Kidney (tissue), 14 donors: Measurements from ENCODE around the gene SLC35A3. TPM values are rescaled to one million over a fixed set of nuclear protein-coding genes. Genes with fewer than 3 reads are reported as not detected.

ENCODE experiments used
- DNase-seq, 5 donors: peaks; one replicate each; pipeline ENCODE4 v3.0.0-alpha.2; 2013 to 2020
- FAIRE-seq: peaks from 2 replicates; lab custom pipeline; 2012; peaks lifted over from hg19 to GRCh38; lab: Jason Lieb, UNC
- H3K27ac ChIP-seq, 2 donors: one replicate each; pipeline ENCODE4 v1.7.0; 2013; ENCODE audit warnings: low read depth in 2 of 2, low read length in 2 of 2, inconsistent platforms in 1 of 2
- H3K27me3 ChIP-seq: one replicate; pipeline ENCODE4 v1.7.1; 2013; ENCODE audit warnings: low read length, inconsistent platforms; ENCODE audit not compliant: control insufficient read depth, insufficient read depth
- H3K36me3 ChIP-seq, 3 donors: one replicate each; pipeline versions ENCODE4 v1.7.0 to v1.7.1; 2013; ENCODE audit warnings: low read length in 3 of 3, control low read depth in 1 of 3, inconsistent platforms in 1 of 3; ENCODE audit not compliant: insufficient read depth in 3 of 3, control insufficient read depth in 2 of 3
- H3K4me1 ChIP-seq, 3 donors: one replicate each; pipeline versions ENCODE4 v1.7.0 to v1.7.1; 2013; ENCODE audit warnings: low read length in 3 of 3, inconsistent platforms in 1 of 3, low read depth in 1 of 3; ENCODE audit not compliant: control insufficient read depth in 2 of 3, insufficient read depth in 2 of 3
- H3K4me3 ChIP-seq, 3 donors: one replicate each; pipeline versions ENCODE4 v1.7.0 to v1.8.1; 2013; ENCODE audit warnings: low read length in 3 of 3, control low read depth in 1 of 3, inconsistent platforms in 1 of 3
- H3K9ac ChIP-seq, 3 donors: one replicate each; pipeline versions ENCODE4 v1.7.0 to v1.7.1; 2013; ENCODE audit warnings: low read length in 3 of 3, control low read depth in 1 of 3, inconsistent platforms in 1 of 3
- H3K9me3 ChIP-seq, 3 donors: one replicate each; pipeline versions ENCODE4 v1.7.0 to v1.7.1; 2013; ENCODE audit warnings: low read length in 3 of 3, control low read depth in 1 of 3, inconsistent platforms in 1 of 3; ENCODE audit not compliant: control insufficient read depth in 2 of 3, insufficient read depth in 1 of 3
- intact Hi-C: fragments of 100-400 bp; cut with DNase I; formaldehyde crosslinking; loops from one replicate; pipeline ENCODE4 v1.11.1; 2022
- polyA plus RNA-seq: library from polyadenylated mRNA; stranded (reverse); fragments of 350-450 nt; fragmentation: Illumina TruSeq; extraction: RNeasy Lipid Tissue Mini Kit (QIAGEN cat#74804); gene quantifications from one replicate; pipeline ENCODE4 v1.2.3, GENCODE V29; 2014; ENCODE audit warnings: low read depth, low replicate concordance; ENCODE audit not compliant: insufficient read depth
- total RNA-seq: library from RNA; stranded (reverse); fragmentation: NEBNext Ultra II Directional; extraction: Animal tissue kit (Norgen Biotek cat#: 25700); gene quantifications from one replicate; pipeline ENCODE4 v1.2.1, GENCODE V29; 2021
- TF ChIP-seq, protein P1 (sequence below): IDR thresholded peaks from 3 replicates; pipeline ENCODE4 v1.5.1; 2012; ENCODE audit warnings: mild to moderate bottlenecking, moderate library complexity, borderline replicate concordance; ENCODE audit not compliant: insufficient read depth; ENCODE audit errors: extremely low read depth
- donor health status: control.
- donor health status: control.
- donor health status: control.
- donor health status: control.
- donor health status: control.
- donor health status: DM: yes; HTN: yes; CAD: no.
- donor health status: Normal renal cell carcinoma (clear cell type).

Gene SLC35A3
- total and polyA plus RNA-seq, 2 donors from 2014 or later, result 17.9 to 28.2 TPM

- Histone ChIP-seq H3K36me3 (no peaks in the 10 kb centered on the region), H3K9me3 (no peaks in the 10 kb centered on the region), H3K9ac (no peak overlapping the region), H3K27ac (no peak overlapping the region), H3K4me1 (no peaks in the 10 kb centered on the region), H3K27me3 (no peaks in the 10 kb centered on the region), H3K4me3 (no peak overlapping the region)
- no peak for DNase-seq
- TF ChIP-seq, protein P1, sequence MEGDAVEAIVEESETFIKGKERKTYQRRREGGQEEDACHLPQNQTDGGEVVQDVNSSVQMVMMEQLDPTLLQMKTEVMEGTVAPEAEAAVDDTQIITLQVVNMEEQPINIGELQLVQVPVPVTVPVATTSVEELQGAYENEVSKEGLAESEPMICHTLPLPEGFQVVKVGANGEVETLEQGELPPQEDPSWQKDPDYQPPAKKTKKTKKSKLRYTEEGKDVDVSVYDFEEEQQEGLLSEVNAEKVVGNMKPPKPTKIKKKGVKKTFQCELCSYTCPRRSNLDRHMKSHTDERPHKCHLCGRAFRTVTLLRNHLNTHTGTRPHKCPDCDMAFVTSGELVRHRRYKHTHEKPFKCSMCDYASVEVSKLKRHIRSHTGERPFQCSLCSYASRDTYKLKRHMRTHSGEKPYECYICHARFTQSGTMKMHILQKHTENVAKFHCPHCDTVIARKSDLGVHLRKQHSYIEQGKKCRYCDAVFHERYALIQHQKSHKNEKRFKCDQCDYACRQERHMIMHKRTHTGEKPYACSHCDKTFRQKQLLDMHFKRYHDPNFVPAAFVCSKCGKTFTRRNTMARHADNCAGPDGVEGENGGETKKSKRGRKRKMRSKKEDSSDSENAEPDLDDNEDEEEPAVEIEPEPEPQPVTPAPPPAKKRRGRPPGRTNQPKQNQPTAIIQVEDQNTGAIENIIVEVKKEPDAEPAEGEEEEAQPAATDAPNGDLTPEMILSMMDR, result no peak
- no peak for FAIRE-seq
- intact Hi-C loops, result no loop called here
Observed at GRCh38 chr1:100006688-100007087, 36.9 kb downstream of the SLC35A3 start.

DNA sequence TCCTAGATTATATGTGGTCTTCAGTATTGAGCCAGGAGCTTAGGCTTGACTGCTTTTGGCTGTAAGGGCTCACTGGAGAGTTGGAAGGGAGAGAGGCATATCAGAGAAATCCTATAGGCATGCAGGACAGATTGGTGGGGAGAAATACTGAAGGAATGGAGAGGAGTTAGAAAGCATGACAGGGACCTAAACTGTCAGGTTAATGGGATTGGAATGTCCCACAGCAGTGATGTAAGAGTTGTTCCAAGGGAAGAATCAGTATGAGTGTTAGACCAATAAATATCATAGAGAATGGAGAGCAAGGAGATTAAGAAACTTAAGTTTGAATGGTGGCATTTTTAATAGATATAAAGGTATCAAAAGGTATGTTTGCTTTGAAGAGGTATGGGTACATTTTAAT is 39.7 kb downstream of the SLC35A3 start:
- FAIRE-seq, result no peak
- no peak overlapping the region for H3K27ac ChIP-seq

DNA sequence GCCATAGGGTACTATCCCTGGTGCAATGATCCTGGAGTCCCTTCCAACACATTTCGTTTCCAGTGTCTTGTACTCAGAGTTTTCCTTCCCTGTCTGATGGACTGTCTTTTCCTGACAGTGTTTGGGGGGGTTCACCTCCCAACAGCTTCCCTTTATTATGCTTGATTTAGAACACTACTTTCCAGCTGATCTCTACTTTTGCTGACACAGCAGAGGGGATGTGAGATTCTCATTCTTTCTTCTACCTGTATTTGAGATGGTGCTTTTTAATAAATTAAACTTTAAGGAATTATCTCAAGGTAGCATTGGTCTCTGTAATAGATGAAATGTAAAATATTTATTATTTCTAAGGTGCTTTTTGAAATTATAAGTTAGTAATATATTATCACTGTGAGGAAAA is 41.0 kb downstream of the SLC35A3 start:
- Histone ChIP-seq H3K9me3 (no peaks in the 10 kb centered on the region), H3K9ac (no peak overlapping the region), H3K27ac (no peak overlapping the region), H3K4me3 (no peak overlapping the region), H3K36me3 (no peaks in the 10 kb centered on the region), H3K27me3 (no peaks in the 10 kb centered on the region), H3K4me1 (no peaks in the 10 kb centered on the region)
- DNase-seq (no peak), FAIRE-seq (no peak)
- TF ChIP-seq, protein P1, result no peak
- intact Hi-C loops, result no loop called here

More for the DNA sequence above, 39.7 kb downstream of the SLC35A3 start:
- no peak overlapping the region for H3K9ac ChIP-seq
- H3K27me3 ChIP-seq, result no peaks in the 10 kb centered on the region
- intact Hi-C loops, result no loop called here
- no peaks in the 10 kb centered on the region for H3K9me3 ChIP-seq
- no peaks in the 10 kb centered on the region for H3K4me1 ChIP-seq
- TF ChIP-seq, protein P1, result no peak
- DNase-seq, result no peak
- no peak overlapping the region for H3K4me3 ChIP-seq
- no peaks in the 10 kb centered on the region for H3K36me3 ChIP-seq

DNA sequence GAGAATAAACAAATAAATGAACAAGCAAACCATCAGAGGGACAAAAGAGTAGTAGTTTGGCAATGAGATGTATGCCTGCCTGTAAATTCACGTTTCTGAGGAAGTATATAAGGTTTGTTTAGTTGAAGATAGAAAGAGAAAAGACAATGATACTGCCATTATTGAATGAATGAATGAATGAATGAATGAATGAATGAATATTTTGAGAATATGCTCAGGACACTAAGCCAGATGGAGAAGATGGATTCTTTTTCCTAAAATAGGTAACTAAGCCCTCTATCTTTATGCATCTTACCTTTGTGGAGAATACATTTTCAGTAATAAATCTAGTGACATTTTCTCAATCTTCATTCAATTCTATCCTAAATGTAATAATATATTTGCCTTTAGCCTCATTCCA is 49.4 kb downstream of the SLC35A3 start:
- TF ChIP-seq, protein P1, result no peak
- Histone ChIP-seq H3K9me3 (no peaks in the 10 kb centered on the region), H3K27me3 (no peaks in the 10 kb centered on the region), H3K4me1 (no peaks in the 10 kb centered on the region), H3K4me3 (no peak overlapping the region), H3K36me3 (no peaks in the 10 kb centered on the region), H3K9ac (no peak overlapping the region), H3K27ac (no peak overlapping the region)
- intact Hi-C loops, result no loop called here
- no peak for FAIRE-seq
- no peak for DNase-seq
